SK-N-SH (cell line): ENCODE results near the gene FAM241A. TPM values are rescaled to one million over a fixed set of nuclear protein-coding genes. Genes with fewer than 3 reads are reported as not detected.

Source experiments
- CTCF ChIA-PET: fragments of 300-600, 350-600 bp; formaldehyde crosslinking; extraction: SDS; loops from one replicate; lab custom pipeline; 2021; lab: Yijun Ruan, JAX
- POLR2A ChIA-PET: fragments of 350-600 bp; sonication (Branson Sonifier 250); formaldehyde crosslinking; extraction: SDS; loops from one replicate; lab custom pipeline; 2020; ENCODE audit warnings: antibody characterized with exemption, inconsistent platforms; lab: Yijun Ruan, JAX
- DNase-seq: peaks from one replicate; pipeline ENCODE4 v3.0.0; 2012
- H2AFZ ChIP-seq: fragments of 200-600 bp; sonication (generic); 2 replicates; pipeline ENCODE4 v1.8.1; 2016; ENCODE audit warnings: antibody characterized with exemption, mild to moderate bottlenecking, low read depth
- H3F3A ChIP-seq: fragments of 200-600 bp; sonication (generic); replicated peaks from 2 replicates; pipeline ENCODE3; 2016; ENCODE audit warnings: antibody characterized with exemption, mild to moderate bottlenecking; ENCODE audit not compliant: insufficient read depth
- H3K27ac ChIP-seq, 2 experiments: fragments of 200-500 bp in 1 of 2; fragments of 200-600 bp in 1 of 2; sonication (Bioruptor generic) in 1 of 2; sonication (generic), shearing (Covaris generic) in 1 of 2; 2 replicates each; pipeline versions ENCODE4 v1.5.1 to v1.6.1; 2014 to 2016; ENCODE audit warnings: low read depth in 2 of 2, inconsistent platforms in 1 of 2, low read length in 1 of 2, mild to moderate bottlenecking in 1 of 2, mixed read lengths in 1 of 2
- H3K27me3 ChIP-seq: fragments of 200-600 bp; sonication (generic), shearing (Covaris generic); 2 replicates; pipeline ENCODE4 v1.6.1; 2016; ENCODE audit warnings: mixed run types; ENCODE audit not compliant: insufficient read depth
- H3K36me3 ChIP-seq, 2 experiments: fragments of 200-500 bp in 1 of 2; fragments of 200-600 bp in 1 of 2; sonication (Bioruptor generic) in 1 of 2; sonication (generic) in 1 of 2; replicated peaks in 1 of 2; 2 replicates each; pipeline versions ENCODE3 to v1.5.1; 2014 to 2016; ENCODE audit warnings: low read length in 1 of 2, mild to moderate bottlenecking in 1 of 2; ENCODE audit not compliant: insufficient read depth in 2 of 2, control insufficient read depth in 1 of 2
- H3K4me1 ChIP-seq, 2 experiments: fragments of 200-500 bp in 1 of 2; fragments of 200-600 bp in 1 of 2; sonication (Bioruptor generic) in 1 of 2; sonication (generic), shearing (Covaris generic) in 1 of 2; 2 replicates each; pipeline versions ENCODE4 v1.5.1 to v1.6.1; 2014 to 2016; ENCODE audit warnings: low read depth in 1 of 2, low read length in 1 of 2, mixed run types in 1 of 2; ENCODE audit not compliant: insufficient read depth in 2 of 2, control insufficient read depth in 1 of 2
- H3K4me2 ChIP-seq: fragments of 200-600 bp; sonication (generic), shearing (Covaris generic); 2 replicates; pipeline ENCODE4 v1.6.1; 2017; ENCODE audit warnings: mixed run types
- H3K4me3 ChIP-seq, 2 experiments: fragments of 200-500 bp in 1 of 2; fragments of 200-600 bp in 1 of 2; sonication (Bioruptor generic) in 1 of 2; sonication (generic), shearing (Covaris generic) in 1 of 2; 2 replicates each; pipeline versions ENCODE4 v1.5.1 to v1.8.1; 2014 to 2016; ENCODE audit warnings: low read depth in 2 of 2, inconsistent platforms in 1 of 2, low read length in 1 of 2, mild to moderate bottlenecking in 1 of 2, mixed read lengths in 1 of 2, moderate library complexity in 1 of 2
- H3K79me2 ChIP-seq: fragments of 200-600 bp; sonication (generic); 2 replicates; pipeline ENCODE4 v1.8.1; 2017; ENCODE audit warnings: mild to moderate bottlenecking; ENCODE audit not compliant: insufficient read depth
- H3K9ac ChIP-seq: fragments of 200-600 bp; sonication (generic); 2 replicates; pipeline ENCODE4 v1.6.1; 2017; ENCODE audit warnings: mixed run types
- H3K9me2 ChIP-seq: fragments of 200-600 bp; sonication (generic); 2 replicates; pipeline ENCODE4 v1.6.1; 2017; ENCODE audit warnings: mixed run types
- H3K9me3 ChIP-seq: fragments of 200-600 bp; sonication (generic); 2 replicates; pipeline ENCODE4 v1.6.1; 2017; ENCODE audit warnings: mixed run types, mild to moderate bottlenecking, moderate library complexity
- H4K20me1 ChIP-seq: fragments of 200-600 bp; sonication (generic); 2 replicates; pipeline ENCODE4 v1.6.1; 2017; ENCODE audit warnings: mild to moderate bottlenecking, mixed run types; ENCODE audit not compliant: insufficient read depth
- CTCF ChIP-seq: fragments of 200-600 bp; sonication (generic); IDR thresholded peaks from 2 replicates; pipeline ENCODE4 v1.6.1; 2017; ENCODE audit warnings: antibody characterized with exemption, mild to moderate bottlenecking, moderate library complexity
- EP300 ChIP-seq, 2 experiments: IDR thresholded peaks; 2 replicates each; pipeline versions ENCODE4 v1.4.0 to v1.6.1; 2012; ENCODE audit warnings: borderline replicate concordance in 1 of 2, low read depth in 1 of 2, low read length in 1 of 2
- FOSL2 ChIP-seq: IDR thresholded peaks from 2 replicates; pipeline ENCODE4 v1.4.0; 2012; ENCODE audit warnings: low read depth, mild to moderate bottlenecking, moderate library complexity, borderline replicate concordance
- FOXJ3 ChIP-seq: sonication (generic); formaldehyde crosslinking; IDR thresholded peaks from 2 replicates; pipeline ENCODE4 v1.5.1; 2020; ENCODE audit warnings: mild to moderate bottlenecking, missing genetic modification reagents
- GABPA ChIP-seq: IDR thresholded peaks from 2 replicates; pipeline ENCODE4 v1.4.0; 2012; ENCODE audit warnings: low read depth, mild to moderate bottlenecking
- GATA2 ChIP-seq: sonication (generic); formaldehyde crosslinking; IDR thresholded peaks from 2 replicates; pipeline ENCODE4 v1.5.0; 2020; ENCODE audit warnings: mild to moderate bottlenecking, missing genetic modification reagents
- IRF3 ChIP-seq: fragments of 150-350 bp; IDR thresholded peaks from 2 replicates; pipeline ENCODE4 v1.6.1; 2016; ENCODE audit warnings: mild to moderate bottlenecking, low read depth, low read length
- RXRA ChIP-seq: IDR thresholded peaks from 2 replicates; pipeline ENCODE4 v1.4.0; 2012; ENCODE audit warnings: low read depth, mild to moderate bottlenecking, borderline replicate concordance
- SMC3 ChIP-seq: IDR thresholded peaks from 2 replicates; pipeline ENCODE4 v1.6.1; 2012; ENCODE audit warnings: low read depth, low read length, improper control_type of control experiment
- TAF1 ChIP-seq: IDR thresholded peaks from 2 replicates; pipeline ENCODE4 v1.6.1; 2012; ENCODE audit warnings: low read depth, mild to moderate bottlenecking, low read length, moderate library complexity, borderline replicate concordance
- TCF12 ChIP-seq: IDR thresholded peaks from 2 replicates; pipeline ENCODE4 v1.4.0; 2012
- TEAD4 ChIP-seq: IDR thresholded peaks from 2 replicates; pipeline ENCODE4 v1.4.0; 2012; ENCODE audit warnings: mild to moderate bottlenecking, borderline replicate concordance; ENCODE audit not compliant: insufficient read depth
- USF2 ChIP-seq: fragments of 150-350 bp; IDR thresholded peaks from 2 replicates; pipeline ENCODE4 v1.6.1; 2017; ENCODE audit warnings: antibody characterized with exemption, low read length, low read depth, borderline replicate concordance
- YY1 ChIP-seq: IDR thresholded peaks from 2 replicates; pipeline ENCODE4 v1.4.0; 2012; ENCODE audit warnings: low read depth, mild to moderate bottlenecking
- ZBTB33 ChIP-seq: IDR thresholded peaks from 2 replicates; pipeline ENCODE4 v1.4.0; 2012; ENCODE audit warnings: low read depth, borderline replicate concordance
- WGBS: methylation state at CpG from one replicate; pipeline ENCODE4 v1.1.6; 2017; ENCODE audit warnings: low lambda C conversion rate; 5-methylcytosine and 5-hydroxymethylcytosine counted together
- polyA plus RNA-seq, 3 experiments: library from polyadenylated mRNA; depleted of rRNA; stranded (reverse); fragments of >200 nt; gene quantifications; 2 replicates each; pipeline ENCODE4 v1.2.3, GENCODE V29; 2012

Gene FAM241A
- polyA plus RNA-seq, 1 of the 3 experiments (the other 2 are of a cell fraction), result 0.44 TPM

- WGBS, result 90% methylated on average over 1 of the region's 1 CpG
- no peaks in the 10 kb centered on the region for H4K20me1 ChIP-seq
These were observed 39.2 kb downstream of the FAM241A start for GRCh38 chr4:112184438-112184837.

More at GRCh38 chr4:112184438-112184837, 39.2 kb downstream of the FAM241A start:
- Histone ChIP-seq H3F3A (peaks cover 1% of the 10 kb centered on the region), H3K9ac (no peak overlapping the region), H3K27ac (no peak overlapping the region), H3K9me3 (no peaks in the 10 kb centered on the region), H3K4me2 (no peak overlapping the region), H3K4me3 (no peak overlapping the region), H2AFZ (no peak overlapping the region), H3K9me2 (no peaks in the 10 kb centered on the region), H3K79me2 (no peaks in the 10 kb centered on the region), H3K36me3 (peaks cover 0 to 3% of the 10 kb centered on the region in 2 experiments), H3K27me3 (no peaks in the 10 kb centered on the region), H3K4me1 (no peaks in the 10 kb centered on the region; a peak in 2 of 4 replicates)
- no peak for DNase-seq
- TF ChIP-seq ZBTB33, result no peak
- TF ChIP-seq YY1, result no peak
- no peak for TF ChIP-seq IRF3
- no peak for TF ChIP-seq TEAD4
- no peak for TF ChIP-seq CTCF
- TF ChIP-seq USF2, result no peak
- TF ChIP-seq FOXJ3, result no peak
- no peak for TF ChIP-seq FOSL2
- no peak for TF ChIP-seq GABPA
- TF ChIP-seq RXRA, result no peak
- TF ChIP-seq TAF1, result no peak
- TF ChIP-seq EP300 (IDR thresholded peaks at IDR 0.05; ENCODE audit: borderline replicate concordance in 1 of 2, low read depth in 1 of 2, low read length in 1 of 2), result no peak
- no peak for TF ChIP-seq TCF12
- TF ChIP-seq GATA2 (CRISPR knock-in tag), result no peak
- no peak for TF ChIP-seq SMC3
- ChIA-PET POLR2A (no interaction called here), CTCF (no interaction called here)
